GM21576 (cell line): Measurements from ENCODE around the gene LCA5L.
A peak's percentile ranks its signal among the peaks of the same experiment; 100 is the strongest.
"Not testable (repeated sequence)": the region's sequence is repeated elsewhere in the genome, so short reads cannot be mapped to it uniquely, and the experiment has no call there.

Experiments used
- ATAC-seq: cut with Tn5 transposase; IDR thresholded peaks from one replicate; pipeline ENCODE4 v1.9.1; 2021; ENCODE audit warnings: mild to moderate bottlenecking, moderate library complexity; ENCODE audit not compliant: unreplicated experiment

Gene LCA5L

DNA sequence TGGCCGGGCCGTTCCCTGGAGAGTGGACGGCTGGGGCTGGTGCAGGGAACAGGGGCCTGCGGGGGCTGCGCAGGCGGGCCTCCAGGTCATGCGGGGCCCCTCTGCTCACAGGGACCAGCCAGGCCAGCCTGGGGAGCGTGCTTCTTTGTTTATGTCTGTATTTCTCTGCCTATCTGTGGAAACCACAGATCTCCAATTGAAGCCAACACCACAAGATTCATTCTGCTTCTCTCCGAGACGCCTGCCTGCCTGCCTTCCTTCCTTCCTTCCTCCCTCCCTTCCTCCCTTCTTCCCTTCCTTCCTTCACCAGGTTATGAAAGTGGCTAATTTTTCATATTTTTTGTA is 56.8 kb downstream of the LCA5L start:
- ATAC-seq, result peak; percentile 3

DNA sequence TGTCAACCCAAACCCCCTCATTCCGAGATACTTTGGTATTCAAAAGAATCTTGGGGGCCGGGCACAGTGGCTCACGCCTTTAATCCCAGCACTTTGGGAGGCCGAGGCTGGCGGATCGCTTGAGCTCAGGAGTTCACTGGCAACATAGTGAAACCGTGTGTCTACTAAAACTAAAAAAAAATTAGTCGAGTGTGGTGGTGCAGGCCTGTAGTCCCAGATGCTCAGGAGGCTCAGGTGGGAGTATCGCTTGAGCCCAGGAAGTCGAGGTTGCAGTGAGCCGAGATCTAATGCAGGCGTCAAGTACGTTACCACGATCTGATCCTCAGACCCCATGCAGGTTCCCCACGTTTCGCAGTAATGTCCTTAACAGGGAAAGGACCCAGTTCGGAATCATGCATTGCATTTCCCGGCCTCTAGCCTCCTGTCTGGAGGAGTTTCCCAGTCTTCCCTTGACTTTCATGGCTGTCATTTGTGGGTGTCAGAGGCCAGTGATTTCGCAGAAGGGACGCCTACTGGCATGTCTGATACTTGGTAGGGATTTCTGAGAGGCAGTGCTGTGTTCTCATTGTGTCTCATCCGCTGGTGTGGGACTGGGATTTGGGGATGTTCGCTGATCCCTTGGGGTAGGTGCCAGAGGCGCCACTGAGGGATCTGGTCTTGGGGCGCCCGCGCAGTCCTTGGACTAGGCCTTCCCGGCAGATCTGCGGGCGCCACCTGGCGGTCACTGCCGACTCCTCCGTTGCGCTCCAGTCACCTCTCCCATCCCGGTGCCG is 57.4 kb downstream of the LCA5L start:
- peak; percentile 77 for ATAC-seq

DNA sequence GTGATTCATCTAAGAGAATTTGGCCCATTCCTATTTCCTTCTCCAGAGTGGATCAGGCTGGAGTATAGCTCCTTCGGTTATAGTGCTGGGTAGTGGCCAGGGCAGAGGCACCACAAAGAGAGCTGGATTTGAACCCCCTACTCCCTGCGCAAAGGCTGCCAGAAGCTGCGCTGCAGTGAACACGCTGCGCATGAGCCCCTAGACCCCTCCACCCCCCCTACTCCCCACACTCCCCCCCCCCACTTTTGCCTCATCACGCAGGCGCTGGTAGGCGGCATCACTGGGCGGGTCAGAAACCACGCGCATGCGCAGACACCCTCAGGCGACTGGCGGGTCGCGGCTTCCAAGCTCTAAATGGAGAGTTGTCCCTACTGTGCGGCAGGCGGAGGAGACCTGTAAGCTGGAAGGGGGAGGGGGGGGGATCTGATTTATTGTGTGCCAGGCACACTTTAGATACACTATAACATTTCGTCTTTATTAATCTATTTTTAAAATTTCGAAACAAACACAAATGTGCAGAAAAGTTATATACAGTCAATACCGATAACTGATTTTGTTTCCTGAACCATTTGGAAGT is 58.0 kb downstream of the LCA5L start:
- peak; percentile 46 for ATAC-seq

DNA sequence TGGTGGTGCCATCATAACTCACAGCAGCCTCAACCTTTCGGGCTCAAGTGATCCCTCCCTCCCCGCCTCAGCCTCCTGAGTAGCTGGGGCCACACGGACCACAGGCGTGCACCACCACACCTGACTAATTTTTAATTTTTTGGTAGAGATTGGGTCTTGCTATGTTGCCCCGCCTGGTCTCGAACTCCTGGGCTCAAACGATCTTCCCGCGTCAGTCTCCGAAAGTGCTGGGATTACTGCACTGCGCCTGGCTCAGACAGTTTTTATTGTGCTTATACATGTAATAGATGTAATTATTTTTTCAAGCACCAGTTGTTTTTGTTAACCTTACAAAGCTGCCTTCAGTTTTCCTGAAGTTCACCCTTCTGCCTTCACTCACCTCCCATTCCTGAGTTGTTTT is 58.7 kb downstream of the LCA5L start:
- ATAC-seq, result no peak

DNA sequence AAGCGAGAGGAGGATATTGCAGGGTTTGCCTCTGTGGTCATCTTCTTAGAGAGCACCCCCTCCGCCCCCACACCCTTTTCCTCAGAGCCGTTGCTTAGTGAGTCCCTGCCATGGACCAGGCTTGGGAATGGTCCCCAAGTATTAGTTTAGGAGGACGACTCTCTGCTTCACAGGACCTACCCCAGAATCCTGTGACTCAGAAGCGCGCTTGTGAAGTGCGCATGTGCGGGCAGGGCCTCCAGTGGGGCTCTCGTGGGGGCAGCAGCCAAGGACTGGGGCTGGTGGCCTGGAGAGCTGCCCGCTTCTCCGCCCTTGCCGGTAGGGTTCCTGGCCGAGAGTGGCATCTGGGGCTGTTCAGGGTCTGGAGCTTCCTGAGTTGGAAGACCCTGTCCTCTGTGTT is 59.4 kb downstream of the LCA5L start:
- ATAC-seq, result no peak

DNA sequence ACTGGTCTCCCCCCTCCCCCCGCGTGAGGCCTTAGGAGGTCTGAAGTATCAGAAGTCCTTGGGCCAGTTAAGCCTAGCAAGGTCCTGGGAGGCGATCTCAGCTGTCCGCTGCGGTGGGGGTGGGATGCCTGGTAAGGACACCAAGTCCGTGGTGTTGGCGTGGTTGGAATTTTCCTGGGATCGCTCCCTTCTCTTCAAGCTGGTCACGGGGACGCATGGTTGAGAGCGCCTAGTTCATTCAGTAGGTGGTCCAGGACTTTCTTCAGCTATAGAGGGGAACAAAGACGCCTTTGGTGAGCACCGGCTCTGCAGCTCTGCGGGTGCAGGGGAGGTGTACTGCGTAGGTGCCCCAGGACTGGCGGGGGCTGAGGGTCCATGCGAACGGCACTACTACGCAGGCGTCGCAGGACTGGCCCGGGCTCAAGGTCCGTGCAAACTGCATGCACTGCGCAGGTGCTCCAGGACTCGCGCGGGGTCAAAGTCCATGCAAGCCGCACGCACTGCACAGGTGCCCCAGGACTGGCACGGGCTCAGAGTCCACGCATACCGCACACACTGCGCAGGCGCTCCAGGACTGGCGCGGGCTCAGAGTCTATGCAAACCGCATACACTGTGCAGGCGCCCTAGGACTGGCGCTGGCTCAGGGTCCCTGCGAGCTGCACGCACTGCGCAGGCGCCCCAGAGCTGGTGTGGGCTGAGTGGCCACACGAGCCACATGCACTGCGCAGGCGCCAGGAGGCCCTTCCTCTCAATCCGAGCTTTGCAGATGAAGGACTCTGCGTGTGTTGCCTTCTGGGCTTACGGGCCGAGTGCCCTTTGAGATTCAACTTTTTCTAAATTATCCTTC is 60.1 kb downstream of the LCA5L start:
- peak; percentile 33 for ATAC-seq

DNA sequence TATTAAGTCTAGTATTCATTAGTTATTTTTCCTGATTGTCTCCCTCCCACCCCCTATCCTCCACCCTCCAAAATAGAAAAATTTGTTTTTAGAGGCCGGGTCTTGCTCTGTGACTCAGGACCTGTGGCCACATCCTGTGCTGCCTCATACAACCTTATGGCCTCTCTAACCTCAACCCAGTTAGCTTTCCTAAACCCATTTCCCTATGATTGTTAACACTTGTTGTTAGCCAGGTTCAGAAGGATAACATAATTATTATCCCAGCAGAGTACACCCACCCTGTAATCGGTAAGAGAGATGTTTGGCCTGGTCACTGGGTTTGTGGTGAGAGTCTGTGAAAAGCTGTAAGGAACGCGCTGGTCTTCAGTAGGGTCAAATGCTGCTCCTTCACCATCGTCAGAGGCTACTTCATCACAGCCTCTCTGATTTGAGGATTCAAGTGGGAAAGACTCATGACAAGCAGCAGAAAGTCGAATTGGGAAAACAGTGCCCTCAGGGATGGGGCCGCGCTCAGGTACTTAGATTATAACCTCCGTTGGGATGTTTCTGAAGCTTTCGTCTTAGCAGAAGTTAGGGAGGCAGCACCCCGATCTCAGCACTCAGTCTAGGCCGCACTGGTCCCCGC is 60.8 kb downstream of the LCA5L start:
- no peak for ATAC-seq

DNA sequence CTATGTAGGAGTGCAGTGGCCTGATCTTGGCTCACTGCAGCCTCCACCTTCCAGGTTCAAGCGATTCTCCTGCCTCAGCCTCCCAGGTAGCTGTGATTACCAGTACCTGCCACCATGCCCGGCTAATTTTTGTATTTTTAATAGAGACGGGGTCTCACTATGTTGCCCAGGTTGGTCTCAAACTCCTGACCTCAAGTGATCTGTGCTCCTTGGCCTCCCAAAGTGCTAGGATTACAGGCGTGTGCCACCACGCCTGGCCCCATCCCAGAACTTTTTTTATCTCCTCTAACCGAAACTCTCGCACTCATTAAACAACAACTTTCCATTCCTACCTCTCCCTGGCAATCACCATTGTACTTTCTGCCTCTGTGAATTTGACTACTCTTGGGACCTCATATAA is 63.5 kb downstream of the LCA5L start:
- not testable (repeated sequence) for ATAC-seq

DNA sequence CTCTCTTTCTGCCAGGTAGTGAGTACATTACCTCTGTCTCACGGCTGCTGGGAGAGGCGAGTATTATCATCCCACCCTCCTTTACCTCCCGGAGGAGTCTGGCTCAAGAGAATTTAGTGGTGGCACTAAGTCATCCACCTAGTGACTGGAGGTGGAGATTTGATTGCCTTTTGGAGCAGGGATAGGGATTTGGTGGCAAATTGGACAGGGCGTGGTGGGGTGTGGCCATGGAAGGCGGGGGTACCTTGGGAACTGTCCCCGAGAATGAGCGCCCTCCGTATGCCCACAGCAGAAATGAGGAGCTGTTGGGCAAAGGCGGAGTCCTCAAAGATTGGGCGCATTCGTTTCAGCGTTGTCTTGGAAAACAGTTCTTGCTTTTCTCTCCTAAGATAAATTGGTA is 64.6 kb downstream of the LCA5L start:
- no peak for ATAC-seq

DNA sequence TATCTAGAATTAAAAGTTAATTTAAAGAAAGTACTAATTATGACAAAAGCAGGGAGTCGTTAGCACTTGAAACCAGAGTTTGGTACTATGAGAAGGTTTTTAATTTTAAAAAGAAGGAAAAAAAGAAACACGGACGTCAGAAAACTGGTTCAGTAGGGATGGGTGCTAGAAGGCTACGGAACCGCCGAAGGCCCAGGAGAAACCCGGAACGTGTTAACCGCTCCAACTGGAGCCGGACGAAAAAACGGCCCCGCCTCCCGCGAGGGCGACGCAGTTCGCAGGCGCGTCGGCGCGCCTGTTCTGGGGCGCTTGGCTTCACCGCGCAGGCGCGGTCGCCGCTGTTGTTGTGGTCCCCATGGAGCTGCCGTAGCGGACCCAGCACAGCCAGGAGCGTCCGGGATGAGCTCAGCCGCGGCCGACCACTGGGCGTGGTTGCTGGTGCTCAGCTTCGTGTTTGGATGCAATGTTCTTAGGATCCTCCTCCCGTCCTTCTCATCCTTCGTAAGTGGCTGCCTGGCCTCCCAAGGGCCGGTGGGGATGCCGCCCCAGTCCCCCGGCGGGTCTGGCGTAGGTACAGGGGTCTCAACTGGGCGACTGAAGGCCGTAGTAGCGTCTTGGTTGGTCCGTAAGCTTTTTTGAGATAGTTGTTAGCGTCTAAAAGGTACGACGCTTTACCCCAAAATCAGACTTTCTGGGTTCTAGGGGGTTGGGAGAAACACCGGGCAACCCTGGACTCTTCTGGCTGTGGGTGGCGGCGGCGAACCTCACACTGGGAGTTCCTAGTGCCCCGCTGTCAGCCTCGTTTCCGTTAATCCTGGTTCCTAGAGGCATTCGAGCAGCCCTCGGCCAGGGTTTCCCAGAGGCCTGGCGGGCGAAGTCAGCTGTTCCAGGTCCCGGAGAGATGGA is 65.3 kb downstream of the LCA5L start:
- peak; percentile 95 for ATAC-seq

DNA sequence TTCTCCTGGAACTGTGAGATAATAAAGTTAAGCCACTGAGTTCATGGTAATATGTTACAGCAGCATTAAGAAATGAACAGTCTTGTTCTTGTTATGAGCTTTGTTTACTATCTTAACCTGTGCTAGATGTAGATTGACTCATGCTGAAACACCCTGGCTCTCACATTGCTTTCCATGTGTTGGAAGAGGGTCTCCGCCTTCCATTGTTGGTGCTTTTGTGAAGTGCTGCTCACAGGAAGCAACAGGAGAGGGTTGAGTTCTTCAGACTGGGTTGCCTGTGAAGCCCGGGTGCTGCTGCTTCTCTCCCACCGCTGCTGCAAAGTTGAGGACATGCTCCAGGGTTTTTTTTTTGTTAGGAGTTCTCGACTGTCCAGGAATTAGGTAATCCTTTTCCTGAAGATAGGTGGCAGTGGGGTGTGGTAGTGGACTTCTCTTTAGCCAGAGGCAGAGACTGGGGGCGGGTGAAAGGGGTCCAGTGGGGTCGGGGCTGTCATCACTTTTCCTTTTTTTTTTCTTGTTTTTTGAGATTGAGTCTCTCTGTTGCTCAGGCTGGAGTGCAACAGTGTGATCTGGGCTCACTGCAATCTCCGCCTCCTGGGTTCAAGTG is 68.0 kb downstream of the LCA5L start:
- ATAC-seq, result no peak

DNA sequence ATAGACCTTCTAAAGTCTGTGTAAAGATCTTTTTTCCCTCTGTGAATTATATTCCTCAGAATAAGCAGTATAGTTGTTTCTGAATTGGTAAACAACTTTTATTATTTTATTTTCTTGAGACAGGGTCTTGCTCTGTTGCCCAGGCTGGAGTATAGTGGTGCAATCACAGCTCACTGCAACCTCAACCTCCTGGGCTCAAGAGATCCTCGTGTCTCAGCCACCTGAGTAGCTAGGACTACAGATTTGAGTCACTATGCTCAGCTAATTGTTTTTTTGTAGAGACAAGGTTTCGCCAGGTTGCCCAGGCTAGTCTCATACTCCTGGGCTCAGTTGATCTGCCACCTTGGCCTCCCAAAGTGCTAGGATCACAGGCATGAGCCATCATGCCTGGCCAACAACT is 70.1 kb downstream of the LCA5L start:
- ATAC-seq, result no peak

DNA sequence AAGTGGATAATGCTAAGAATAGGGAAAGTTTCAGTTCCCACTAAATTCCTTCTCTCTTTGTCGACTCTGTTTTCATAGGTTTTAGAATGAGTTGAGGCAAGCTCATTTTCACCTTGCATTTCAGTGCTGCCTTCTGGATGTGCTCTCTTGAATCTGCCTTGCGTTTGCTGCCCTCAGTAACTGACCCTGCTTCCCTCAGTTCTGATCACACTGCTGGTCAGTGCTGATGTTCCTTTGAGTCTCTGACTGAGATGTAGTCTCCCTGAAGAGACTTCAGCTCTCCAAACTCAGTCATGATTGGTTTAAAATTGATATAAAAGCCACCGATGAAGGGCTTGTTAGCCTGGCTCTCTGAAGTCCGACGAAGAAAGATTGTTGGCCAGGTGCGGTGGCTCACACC is 71.5 kb downstream of the LCA5L start:
- no peak for ATAC-seq

DNA sequence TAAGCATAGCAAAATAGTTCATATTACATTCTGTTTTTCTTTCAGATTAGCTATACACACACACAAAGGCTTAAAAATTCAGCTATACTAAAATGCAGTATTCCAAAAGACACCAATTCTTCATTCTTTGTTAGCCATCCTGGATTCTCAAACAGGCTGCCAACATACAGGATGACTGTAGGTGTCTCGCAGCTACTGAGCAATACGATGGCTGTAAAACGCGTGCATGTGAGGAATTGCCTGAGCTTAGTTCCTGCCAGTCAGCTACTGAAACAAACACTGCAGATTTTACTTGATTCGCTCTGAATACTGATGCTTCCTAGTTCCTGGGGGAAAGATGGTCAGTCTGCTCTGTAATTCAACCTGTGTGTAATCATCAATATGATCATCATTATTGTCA is 71.9 kb downstream of the LCA5L start:
- ATAC-seq, result no peak

DNA sequence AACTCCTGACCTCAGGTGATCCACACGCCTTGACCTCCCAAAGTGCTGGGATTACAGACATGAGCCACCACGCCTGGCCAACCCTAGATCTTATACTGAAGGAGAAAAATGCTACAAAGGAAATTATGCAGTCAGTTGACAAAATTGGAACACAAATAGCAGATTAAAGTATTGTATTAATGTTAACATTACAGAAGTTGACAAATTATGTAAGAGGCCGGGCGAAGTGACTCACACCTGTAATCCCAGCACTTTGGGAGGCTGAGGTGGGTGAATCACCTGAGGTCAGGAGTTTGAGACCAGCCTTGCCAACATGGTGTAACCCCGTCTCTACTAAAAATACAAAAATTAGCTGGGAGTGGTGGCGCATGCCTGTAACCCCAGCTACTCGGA is 75.7 kb downstream of the LCA5L start:
- ATAC-seq, result not testable (repeated sequence)

DNA sequence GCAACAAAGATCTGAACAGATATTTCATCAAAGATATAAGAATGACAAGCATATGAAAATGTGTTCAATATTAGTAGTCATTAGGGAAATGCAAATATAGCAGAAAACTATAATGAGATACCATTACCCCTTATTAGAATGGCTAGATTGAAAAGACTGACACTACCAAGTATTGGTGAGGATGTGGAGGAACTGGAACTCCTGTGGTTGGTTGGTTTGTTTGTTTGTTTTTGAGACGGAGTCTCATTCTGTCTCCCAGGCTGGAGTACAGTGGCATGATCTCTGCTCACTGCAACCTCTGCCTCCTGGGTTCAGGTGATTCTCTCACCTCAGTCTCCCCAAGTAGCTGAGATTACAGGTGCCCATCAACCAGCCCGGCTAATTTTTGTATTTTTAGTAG is 77.8 kb downstream of the LCA5L start:
- ATAC-seq, result no peak

DNA sequence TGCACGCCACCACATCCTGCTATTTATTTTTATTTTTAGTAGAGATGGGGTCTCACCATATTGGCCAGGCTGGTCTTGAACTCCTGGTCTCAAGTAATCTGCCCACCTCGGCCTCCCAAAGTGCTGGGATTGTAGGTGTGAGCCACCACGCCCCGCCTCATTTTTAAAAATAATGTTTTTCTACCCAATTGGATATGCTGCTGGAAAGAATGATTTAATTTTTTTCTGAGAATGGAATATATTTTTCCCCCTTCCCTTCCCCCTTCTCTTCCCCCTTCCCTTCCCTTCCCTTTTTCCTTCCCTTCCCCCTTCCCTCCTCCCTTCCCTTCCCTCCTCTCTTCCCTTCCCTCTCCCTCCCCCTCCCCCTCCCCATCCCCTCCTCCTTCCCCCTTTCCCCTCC is 79.0 kb downstream of the LCA5L start:
- ATAC-seq, result no peak

DNA sequence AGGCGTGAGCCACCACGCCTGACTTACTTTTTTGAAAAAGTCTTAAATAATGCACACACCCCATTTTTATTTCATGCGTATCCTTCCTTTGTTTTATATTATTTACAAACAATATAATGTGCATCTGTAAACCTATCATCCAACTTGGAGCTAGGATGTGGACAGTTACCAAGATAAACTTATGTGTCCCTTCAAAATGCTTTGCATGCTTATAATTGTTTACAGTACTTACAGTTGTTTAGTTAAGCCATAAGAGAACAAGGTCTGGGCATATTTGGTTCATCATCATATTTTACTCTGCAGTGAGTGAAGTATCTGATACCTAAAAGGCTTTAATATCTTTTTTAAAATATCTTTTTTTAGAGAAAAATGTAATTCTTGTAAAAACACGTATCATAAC is 80.6 kb downstream of the LCA5L start:
- no peak for ATAC-seq

DNA sequence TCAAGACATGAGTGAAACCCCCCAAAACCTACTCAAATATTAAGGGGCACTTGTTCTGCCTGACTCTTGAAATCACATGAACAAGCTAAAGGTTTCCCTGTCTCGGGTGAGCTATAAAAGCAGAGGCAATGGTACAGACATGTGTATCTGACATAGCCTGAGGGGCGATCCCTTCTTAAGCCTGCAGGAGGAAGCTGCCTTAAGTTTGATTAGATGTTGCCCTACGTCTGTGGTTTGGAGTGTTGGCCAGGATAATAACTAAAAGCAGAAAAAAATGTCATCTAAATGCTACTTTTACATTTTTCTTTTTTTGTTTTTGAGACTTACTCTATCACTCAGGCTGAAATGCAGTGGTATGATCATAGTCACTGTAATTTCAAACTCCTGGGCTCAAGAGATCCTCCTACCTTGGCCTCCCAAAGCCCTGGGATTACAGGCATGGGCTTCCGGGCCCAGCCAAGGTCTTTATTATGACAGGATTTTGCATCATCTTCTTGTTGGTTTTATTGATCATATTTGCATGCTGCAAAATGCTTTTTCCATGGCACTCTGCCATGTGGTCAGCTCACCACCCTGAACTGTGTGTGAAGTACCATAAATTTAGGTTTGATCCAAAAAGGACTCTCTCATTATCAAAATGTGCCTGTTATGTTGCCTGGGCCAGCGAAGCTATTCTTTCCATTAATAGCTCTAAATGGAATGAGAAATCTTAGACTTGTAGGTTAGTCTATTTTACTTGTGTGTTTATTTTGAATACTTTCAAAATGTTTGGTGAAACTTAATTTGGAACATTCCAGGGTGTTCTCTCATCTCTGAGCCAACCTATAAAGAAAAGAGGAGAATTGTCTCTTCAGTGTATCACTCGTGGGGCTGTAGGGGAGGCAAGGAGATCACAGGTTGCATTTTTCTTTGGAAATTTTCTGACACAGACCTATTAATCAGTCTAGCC is 81.7 kb downstream of the LCA5L start:
- ATAC-seq, result no peak
